Heart left ventricle (tissue), 16 donors: ENCODE measurements around the gene P2RX3. TPM values are rescaled to one million over a fixed set of nuclear protein-coding genes. Genes with fewer than 3 reads are reported as not detected.

ENCODE experiments used
- ATAC-seq, 4 donors: fragments of 200-7000 bp; cut with Tn5 transposase; one replicate each; pipeline ENCODE4 v1.9.1; 2020 to 2022; ENCODE audit warnings: moderate library complexity in 4 of 4, mild to moderate bottlenecking in 3 of 4, moderate number of reproducible peaks in 1 of 4
- DNase-seq, 5 donors: peaks; one replicate each; pipeline ENCODE4 v3.0.0-alpha.2; 2020
- H3K27ac ChIP-seq, 12 donors: fragments of 200-600 bp; sonication (generic) in 4 of 12; one replicate each; pipeline versions ENCODE4 v1.5.0 to v1.8.0; 2016 to 2022; ENCODE audit warnings: mild to moderate bottlenecking in 2 of 12
- H3K27me3 ChIP-seq, 9 donors: fragments of 200-600 bp; sonication (generic) in 2 of 9; one replicate each; pipeline versions ENCODE4 v1.5.1 to v1.8.0; 2016 to 2022; ENCODE audit warnings: mild to moderate bottlenecking in 3 of 9
- H3K36me3 ChIP-seq, 9 donors: fragments of 200-600 bp; sonication (generic) in 2 of 9; one replicate each; pipeline versions ENCODE4 v1.5.0 to v1.8.0; 2018 to 2022; ENCODE audit warnings: mild to moderate bottlenecking in 2 of 9
- H3K4me1 ChIP-seq, 12 donors: fragments of 200-600 bp; sonication (generic) in 4 of 12; one replicate each; pipeline versions ENCODE4 v1.5.0 to v1.8.0; 2016 to 2022; ENCODE audit warnings: mild to moderate bottlenecking in 3 of 12
- H3K4me3 ChIP-seq, 12 donors: fragments of 200-600 bp; sonication (generic) in 4 of 12; one replicate each; pipeline versions ENCODE4 v1.5.0 to v1.8.0; 2017 to 2022; ENCODE audit warnings: mild to moderate bottlenecking in 9 of 12, moderate library complexity in 4 of 12
- H3K9me3 ChIP-seq, 12 donors: fragments of 200-600 bp; sonication (generic) in 4 of 12; one replicate each; pipeline versions ENCODE4 v1.5.0 to v1.8.0; 2016 to 2022; ENCODE audit warnings: mild to moderate bottlenecking in 1 of 12
- POLR2A ChIP-seq, 2 donors: fragments of 450-650 bp; IDR thresholded peaks; one replicate each; pipeline ENCODE4 v1.6.1; 2017; ENCODE audit warnings: antibody characterized with exemption in 2 of 2, mild to moderate bottlenecking in 2 of 2, moderate library complexity in 2 of 2
- WGBS, 4 donors: extraction: QIAGEN DNeasy Blood & Tissue Kit in 2 of 4; methylation state at CpG; one replicate each; pipeline versions ENCODE4 v1.1.5 to v1.1.7; 2013 to 2018; 5-methylcytosine and 5-hydroxymethylcytosine counted together
- intact Hi-C, 10 donors: fragments of 100-400 bp; cut with DNase I; formaldehyde crosslinking; loops; one replicate each; pipeline versions ENCODE4 v1.11.1 to v1.14.2; 2022
- polyA plus RNA-seq, 2 donors: library from polyadenylated mRNA; stranded (reverse); fragments of 200-250 nt; gene quantifications; one replicate each; pipeline ENCODE4 v1.2.3, GENCODE V29; 2013
- total RNA-seq, 9 donors: library from RNA; depleted of rRNA in 2 of 9; stranded (reverse); fragments of >200 nt in 2 of 9; fragmentation: NEBNext Ultra II Directional in 3 of 9; extraction: Animal tissue kit (Norgen Biotek cat#: 25700) in 3 of 9; gene quantifications; one replicate each; pipeline versions ENCODE4 v1.1.0 to v1.2.4, GENCODE V29; 2016 to 2023
- TF ChIP-seq, protein P1 (sequence below), 12 donors: fragments of 200-600 bp; sonication (generic) in 4 of 12; IDR thresholded peaks; one replicate each; pipeline versions ENCODE4 v1.5.0 to v1.8.0; 2018 to 2022; ENCODE audit warnings: antibody characterized with exemption in 12 of 12, mild to moderate bottlenecking in 5 of 12
- donor health status: ischemic (EF 13 %, LVEDD 7.1; RV severe dilation, severe dysfunction).
- donor health status: healthy with polysubstance abuse.
- donor health status: DM: no; HTN: yes; CAD: no.
- donor health status: DM: no; HTN: no; CAD: no.
- donor health status: ischemic (EF 25% LVEDD 6.9; RV normal size, moderate dysfunction).
- donor health status: ischemic (EF 25% LVEDD 5.7; RV mildly dilated, moderate dysfunction).
- donor health status: healthy.
- donor health status: DM: yes; HTN: yes; CAD: no.
- donor health status: ischemic (EF 35%, LVEDD 5.7; RV mildly dilated, moderate dysfunction).
- donor health status: nonischemic (EF 11% LVEDD 7.7; RV severe dilation, severe dysfunction).
- donor health status: DM: yes; HTN: yes; CAD: no.
- donor health status: PGD.
- donor health status: ischemic (EF 29% LVEDD 5.4; RV normal size, mild dysfunction).
- donor health status: nonischemic (EF 23%, LVEDD 6.1; RV moderate dilation, normal function).

Gene P2RX3
- total and polyA plus RNA-seq, 11 donors = 0.35 to 7.1 (median 1.3) TPM

DNA sequence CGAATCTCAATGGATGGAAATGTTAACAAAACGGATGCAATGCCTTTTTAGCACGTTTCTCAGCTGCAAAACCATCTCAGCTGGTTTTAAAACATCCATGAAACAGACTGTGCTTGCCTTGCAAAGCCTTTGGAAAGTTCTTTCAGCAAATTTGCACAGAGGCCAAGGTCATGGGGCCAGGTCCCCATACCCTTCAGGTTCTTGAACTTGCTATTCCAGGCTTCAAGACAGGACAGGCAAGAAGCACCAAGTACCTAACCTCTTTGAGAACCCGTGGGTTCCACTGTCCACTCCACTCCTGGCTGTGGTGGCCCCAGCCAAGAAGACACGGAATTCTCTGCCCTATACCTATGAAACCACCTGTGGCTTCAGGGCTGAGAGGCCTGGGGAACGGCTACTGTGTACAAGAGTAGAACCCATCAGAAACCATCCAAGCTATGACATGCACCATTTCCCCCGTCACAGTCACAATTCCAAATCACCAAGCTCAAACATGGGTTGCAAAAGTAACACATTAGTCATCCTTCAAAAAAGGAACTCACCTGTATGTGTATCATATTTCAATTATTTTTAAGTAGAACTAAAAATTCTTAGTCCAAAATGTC lies 30.4 kb upstream of the P2RX3 start:
- intact Hi-C loops = no loop called here
- WGBS, 4 donors = 73 to 86% (median 82%) methylated on average over 7 of the region's 7 CpGs
- Histone ChIP-seq H3K27me3 (no peaks in the 10 kb centered on the region), H3K9me3 (no peaks in the 10 kb centered on the region), H3K27ac (no peak overlapping the region), H3K36me3 (peaks cover 0 to 60% (median 24%) of the 10 kb centered on the region in 9 donors), H3K4me1 (peaks cover 0 to 82% (median 70%) of the 10 kb centered on the region in 12 donors), H3K4me3 (no peak overlapping the region)
- DNase-seq (no peak), ATAC-seq (no peak)
- no peak for TF ChIP-seq POLR2A (IDR thresholded peaks at IDR 0.05)
- TF ChIP-seq, protein P1, sequence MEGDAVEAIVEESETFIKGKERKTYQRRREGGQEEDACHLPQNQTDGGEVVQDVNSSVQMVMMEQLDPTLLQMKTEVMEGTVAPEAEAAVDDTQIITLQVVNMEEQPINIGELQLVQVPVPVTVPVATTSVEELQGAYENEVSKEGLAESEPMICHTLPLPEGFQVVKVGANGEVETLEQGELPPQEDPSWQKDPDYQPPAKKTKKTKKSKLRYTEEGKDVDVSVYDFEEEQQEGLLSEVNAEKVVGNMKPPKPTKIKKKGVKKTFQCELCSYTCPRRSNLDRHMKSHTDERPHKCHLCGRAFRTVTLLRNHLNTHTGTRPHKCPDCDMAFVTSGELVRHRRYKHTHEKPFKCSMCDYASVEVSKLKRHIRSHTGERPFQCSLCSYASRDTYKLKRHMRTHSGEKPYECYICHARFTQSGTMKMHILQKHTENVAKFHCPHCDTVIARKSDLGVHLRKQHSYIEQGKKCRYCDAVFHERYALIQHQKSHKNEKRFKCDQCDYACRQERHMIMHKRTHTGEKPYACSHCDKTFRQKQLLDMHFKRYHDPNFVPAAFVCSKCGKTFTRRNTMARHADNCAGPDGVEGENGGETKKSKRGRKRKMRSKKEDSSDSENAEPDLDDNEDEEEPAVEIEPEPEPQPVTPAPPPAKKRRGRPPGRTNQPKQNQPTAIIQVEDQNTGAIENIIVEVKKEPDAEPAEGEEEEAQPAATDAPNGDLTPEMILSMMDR (IDR thresholded peaks at IDR 0.05) = no peak

DNA sequence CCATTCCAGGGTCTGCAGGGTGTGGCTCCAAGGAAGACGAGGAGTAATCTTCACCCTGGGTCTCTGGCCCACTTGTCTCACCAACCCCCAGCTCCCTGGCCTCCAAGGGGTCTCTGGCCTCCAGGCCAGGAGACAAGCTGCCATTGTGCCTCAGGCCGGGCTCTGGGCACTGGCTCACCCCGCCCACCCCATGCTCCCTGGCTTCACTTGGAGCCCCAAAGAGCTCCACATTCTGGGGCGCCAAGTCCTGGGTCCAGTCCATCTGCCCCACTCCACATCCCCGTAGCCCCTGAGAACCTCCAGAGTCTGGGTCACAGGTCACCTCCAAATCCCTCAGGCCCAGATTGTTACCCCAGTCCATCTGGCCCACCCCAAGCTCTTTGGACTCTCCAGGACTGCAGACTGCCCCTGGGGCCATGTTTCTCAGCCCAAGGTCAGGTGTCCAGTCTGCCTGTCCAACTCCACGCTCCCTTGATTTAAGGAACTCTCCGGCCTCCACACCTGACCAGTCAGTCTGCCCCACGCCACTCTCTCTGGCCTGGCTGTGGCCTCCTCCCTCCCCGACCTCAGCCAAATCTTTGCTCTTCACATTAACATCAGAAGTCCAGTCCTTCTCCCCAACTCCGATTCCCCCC lies 29.6 kb upstream of the P2RX3 start:
- H3K4me1 ChIP-seq = peaks cover 0 to 89% (median 72%) of the 10 kb centered on the region in 12 donors
- H3K36me3 ChIP-seq = peaks cover 0 to 60% (median 24%) of the 10 kb centered on the region in 9 donors
- intact Hi-C loops = no loop called here
- peak overlapping the region in 1 of 12 donors; percentile 29 for H3K27ac ChIP-seq
- TF ChIP-seq POLR2A (IDR thresholded peaks at IDR 0.05) = no peak
- TF ChIP-seq, protein P1 (IDR thresholded peaks at IDR 0.05) = no peak
- ATAC-seq (no peak), DNase-seq (no peak)
- 88 to 94% (median 92%) methylated on average over 10 of the region's 10 CpGs for WGBS, 4 donors
- no peaks in the 10 kb centered on the region for H3K27me3 ChIP-seq
- H3K4me3 ChIP-seq = no peak overlapping the region
- no peaks in the 10 kb centered on the region for H3K9me3 ChIP-seq

GRCh38 chr11:57309106-57310059 lies 28.8 kb upstream of the P2RX3 start:
- Histone ChIP-seq H3K9me3 (no peaks in the 10 kb centered on the region), H3K27me3 (no peaks in the 10 kb centered on the region), H3K4me1 (peaks cover 0 to 84% (median 69%) of the 10 kb centered on the region in 12 donors), H3K4me3 (peak overlapping the region in 1 of 12 donors; percentile 9), H3K27ac (peak overlapping the region in 2 of 12 donors; percentile 82 to 83), H3K36me3 (peaks cover 0 to 64% (median 32%) of the 10 kb centered on the region in 9 donors)
- no peak for DNase-seq
- ATAC-seq = no peak
- WGBS, 4 donors = 88 to 90% (median 89%) methylated on average over 24 of the region's 24 CpGs
- TF ChIP-seq, protein P1 (IDR thresholded peaks at IDR 0.05) = no peak
- no peak for TF ChIP-seq POLR2A (IDR thresholded peaks at IDR 0.05)
- intact Hi-C loops = no loop called here
